GM12878 (cell line): ENCODE measurements around the gene FFAR3. TPM values are rescaled to one million over a fixed set of nuclear protein-coding genes. Genes with fewer than 3 reads are reported as not detected.

Source experiments
- ATAC-seq: fragments of 200-7000 bp; cut with Tn5 transposase; 3 replicates; pipeline ENCODE4 v1.9.1; 2020; ENCODE audit warnings: mild to moderate bottlenecking, moderate library complexity
- BruUV-seq: library from RNA; stranded (reverse); fragments of 400-500 nt; replicated peaks from 2 replicates; lab custom pipeline; 2021; lab: Mats Ljungman, UMichigan
- CTCF ChIA-PET: fragments of 300-600 bp; sonication (Branson Sonifier 250); formaldehyde crosslinking; extraction: SDS; loops from one replicate; lab custom pipeline; 2021; ENCODE audit warnings: inconsistent platforms; lab: Yijun Ruan, JAX
- POLR2A ChIA-PET: fragments of 350-600 bp; formaldehyde crosslinking; extraction: SDS; loops from one replicate; lab custom pipeline; 2021; ENCODE audit warnings: inconsistent platforms; lab: Charles Lee
- RAD21 ChIA-PET: fragments of 300-600 bp; sonication (Branson Sonifier 250); formaldehyde crosslinking; loops from one replicate; lab custom pipeline; 2023; ENCODE audit warnings: antibody characterized with exemption; ENCODE audit not compliant: unreplicated experiment; lab: Charles Lee
- SMC1A ChIA-PET: fragments of 300-600 bp; sonication (Branson Sonifier 250); formaldehyde crosslinking; loops from one replicate; lab custom pipeline; 2023; ENCODE audit not compliant: unreplicated experiment, uncharacterized antibody; lab: Charles Lee
- DNase-seq: peaks from one replicate; pipeline ENCODE4 v3.0.0-alpha.2; 2011; ENCODE audit warnings: low read depth, low spot score
- FAIRE-seq: peaks from 3 replicates; lab custom pipeline; 2011; peaks lifted over from hg19 to GRCh38; lab: Jason Lieb, UNC
- H2AFZ ChIP-seq: 2 replicates; pipeline ENCODE4 v1.6.0; 2011; ENCODE audit warnings: low read depth, low read length, control low read depth; ENCODE audit not compliant: control insufficient read depth
- H3K27ac ChIP-seq: 2 replicates; pipeline ENCODE4 v1.5.1; 2011; ENCODE audit warnings: control low read depth; ENCODE audit not compliant: control insufficient read depth, insufficient read depth
- H3K27me3 ChIP-seq, 2 experiments: replicated peaks in 1 of 2; 2 replicates each; pipeline versions ENCODE4 v1.6.0 to v1.6.1; 2011; ENCODE audit warnings: low read length in 1 of 2; ENCODE audit not compliant: control insufficient read depth in 2 of 2, insufficient read depth in 2 of 2
- H3K36me3 ChIP-seq, 2 experiments: 2 replicates each; pipeline ENCODE4 v1.5.1; 2011; ENCODE audit warnings: low read length in 1 of 2; ENCODE audit not compliant: control insufficient read depth in 2 of 2, insufficient read depth in 2 of 2
- H3K4me1 ChIP-seq: 2 replicates; pipeline ENCODE4 v1.6.1; 2011; ENCODE audit warnings: mild to moderate bottlenecking, low read length, moderate library complexity, mixed read lengths; ENCODE audit not compliant: control insufficient read depth, insufficient read depth
- H3K4me2 ChIP-seq: 2 replicates; pipeline ENCODE4 v1.6.0; 2011; ENCODE audit warnings: control low read depth; ENCODE audit not compliant: control insufficient read depth, insufficient read depth
- H3K4me3 ChIP-seq: fragments of 200-600 bp; sonication (generic); 2 replicates; pipeline ENCODE4 v1.5.1; 2016
- H3K79me2 ChIP-seq: 2 replicates; pipeline ENCODE4 v1.6.0; 2011; ENCODE audit warnings: low read length; ENCODE audit not compliant: control insufficient read depth, insufficient read depth
- H3K9ac ChIP-seq: 2 replicates; pipeline ENCODE4 v1.8.0; 2011; ENCODE audit warnings: low read length, control low read depth, mixed read lengths; ENCODE audit not compliant: control insufficient read depth, insufficient read depth
- H3K9me3 ChIP-seq: replicated peaks from 3 replicates; pipeline ENCODE4 v1.5.1; 2011; ENCODE audit warnings: mild to moderate bottlenecking, low read length; ENCODE audit not compliant: control insufficient read depth, insufficient read depth
- H4K20me1 ChIP-seq: 2 replicates; pipeline ENCODE4 v1.6.0; 2011; ENCODE audit not compliant: control insufficient read depth, insufficient read depth
- CBX5 ChIP-seq: sonication (generic); IDR thresholded peaks from 2 replicates; pipeline ENCODE4 v1.6.1; 2016; ENCODE audit warnings: low read depth, moderate library complexity, mild to moderate bottlenecking, inconsistent platforms
- CEBPZ ChIP-seq: fragments of 150-350 bp; IDR thresholded peaks from 2 replicates; pipeline ENCODE4 v1.6.1; 2016; ENCODE audit warnings: low read depth, low read length
- ESRRA ChIP-seq: IDR thresholded peaks from 2 replicates; pipeline ENCODE4 v1.6.1; 2012; ENCODE audit warnings: mild to moderate bottlenecking, low read length, improper control_type of control experiment
- FOXK2 ChIP-seq: fragments of 450-650 bp; IDR thresholded peaks from 2 replicates; pipeline ENCODE4 v1.6.1; 2017; ENCODE audit warnings: mild to moderate bottlenecking, moderate library complexity
- GABPA ChIP-seq: IDR thresholded peaks from 2 replicates; pipeline ENCODE4 v1.6.1; 2014; ENCODE audit warnings: antibody characterized with exemption, low read depth, mild to moderate bottlenecking, inconsistent platforms
- HSF1 ChIP-seq: fragments of 150-350 bp; IDR thresholded peaks from 2 replicates; pipeline ENCODE4 v1.6.1; 2014; ENCODE audit warnings: mild to moderate bottlenecking, low read depth, low read length
- NFYA ChIP-seq: IDR thresholded peaks from 2 replicates; pipeline ENCODE4 v1.6.1; 2011; ENCODE audit warnings: low read depth, mild to moderate bottlenecking, low read length, improper control_type of control experiment, borderline replicate concordance
- PRDM15 ChIP-seq: fragments of 450-650 bp; formaldehyde crosslinking; IDR thresholded peaks from 2 replicates; pipeline ENCODE4 v1.4.0; 2020; ENCODE audit warnings: mild to moderate bottlenecking, moderate library complexity
- TARDBP ChIP-seq: IDR thresholded peaks from 2 replicates; pipeline ENCODE4 v1.6.1; 2016; ENCODE audit warnings: borderline replicate concordance
- TCF3 ChIP-seq: IDR thresholded peaks from 2 replicates; pipeline ENCODE4 v1.6.1; 2012; ENCODE audit warnings: low read depth, mild to moderate bottlenecking, low read length, borderline replicate concordance; ENCODE audit not compliant: insufficient read depth
- USF1 ChIP-seq: IDR thresholded peaks from 2 replicates; pipeline ENCODE4 v1.6.1; 2011; ENCODE audit warnings: borderline replicate concordance, low read depth, mild to moderate bottlenecking, moderate library complexity, mixed read lengths, low read length; ENCODE audit not compliant: insufficient read depth; ENCODE audit errors: extremely low read length
- WGBS: methylation state at CpG from one replicate; pipeline ENCODE4 v1.1.6; 2016; ENCODE audit warnings: low lambda C conversion rate; ENCODE audit not compliant: insufficient replicate concordance, insufficient coverage; ENCODE audit errors: missing lambda C conversion rate; 5-methylcytosine and 5-hydroxymethylcytosine counted together
- in situ Hi-C: fragments of 300-500 bp; cut with MboI; formaldehyde crosslinking; loops from 9 replicates; pipeline ENCODE4 v1.14.3; 2018; ENCODE audit warnings: mixed read lengths
- intact Hi-C: fragments of 100-400 bp; cut with micrococcal nuclease; formaldehyde crosslinking; loops from one replicate; pipeline ENCODE4 v1.14.2; 2022; ENCODE audit not compliant: unreplicated experiment
- polyA plus RNA-seq, 11 experiments: library from polyadenylated mRNA; depleted of rRNA in 4 of 11; unstranded in 6 of 11; stranded (reverse) in 5 of 11; fragments of >200 nt; fragmentation: Nextera tagmentation in 4 of 11; fragmentation: Illumina TruSeq in 1 of 11; extraction: Ambion mirVana in 4 of 11; extraction: Trizol in 1 of 11; gene quantifications; 1 replicate in 1 of 11; 2 replicates in 10 of 11; pipeline versions ENCODE4 v1.2.1 to v1.2.3, GENCODE V29; 2011 to 2016; ENCODE audit warnings: inconsistent platforms in 2 of 11, missing spikeins in 2 of 11, low read depth in 1 of 11
- total RNA-seq, 4 experiments: library from RNA; depleted of rRNA in 3 of 4; stranded (reverse); fragments of >200 nt in 3 of 4; fragmentation: Illumina TruSeq in 1 of 4; extraction: Trizol in 1 of 4; gene quantifications; 2 replicates each; pipeline versions ENCODE4 v1.2.1 to v1.2.3, GENCODE V29; 2013 to 2021

Gene FFAR3
- total and polyA plus RNA-seq, 10 of the 15 experiments (the other 5 are each of a cell fraction or from before 2014, with no cell fraction given) = 0.15 to 0.18 TPM; not detected in 8

- Histone ChIP-seq H3K4me3 (no peak overlapping the region), H2AFZ (no peak overlapping the region), H4K20me1 (no peaks in the 10 kb centered on the region), H3K9ac (no peak overlapping the region), H3K4me2 (no peak overlapping the region), H3K79me2 (no peaks in the 10 kb centered on the region), H3K9me3 (peaks cover 2% of the 10 kb centered on the region; the same call in 2 of the 3 replicates), H3K4me1 (no peaks in the 10 kb centered on the region), H3K36me3 (no peaks in the 10 kb centered on the region), H3K27me3 (no peaks in the 10 kb centered on the region), H3K27ac (no peak overlapping the region)
- DNase-seq (no peak), ATAC-seq (no peak), FAIRE-seq (no peak)
- SMC1A ChIA-PET = interaction anchor here (0.6 to 2.0 kb wide), 9 partner anchors 8 to 107 kb away, joined by 3 to 6 read pairs (median 3); no protein-coding TSS in a partner anchor
- intact Hi-C loops = no loop called here
- RAD21 ChIA-PET = interaction anchor here (0.8 kb wide), 1 partner anchor 14 kb away, joined by 3 read pairs; no protein-coding TSS in a partner anchor
- POLR2A ChIA-PET = interaction anchor here (0.9 to 1.7 kb wide), 2 partner anchors 11 kb away, joined by 4 to 10 read pairs; no protein-coding TSS in a partner anchor
- CTCF ChIA-PET = interaction anchor here (0.7 to 1.6 kb wide), 2 partner anchors 12 to 73 kb away, joined by 3 to 4 read pairs; no protein-coding TSS in a partner anchor
- WGBS = 59% methylated on average over 6 of the region's 6 CpGs
- in situ Hi-C loops = no loop called here
- BruUV-seq = no TSS peak
- TF ChIP-seq HSF1 (no peak), TCF3 (no peak), ESRRA (no peak), CEBPZ (no peak), USF1 (no peak), TARDBP (no peak), PRDM15 (no peak), NFYA (no peak), GABPA (no peak), FOXK2 (no peak), CBX5 (no peak)
These were observed 30.2 kb downstream of the FFAR3 start for GRCh38 chr19:35388277-35389054.
